ENCODE results near the gene ISCU.

DNA sequence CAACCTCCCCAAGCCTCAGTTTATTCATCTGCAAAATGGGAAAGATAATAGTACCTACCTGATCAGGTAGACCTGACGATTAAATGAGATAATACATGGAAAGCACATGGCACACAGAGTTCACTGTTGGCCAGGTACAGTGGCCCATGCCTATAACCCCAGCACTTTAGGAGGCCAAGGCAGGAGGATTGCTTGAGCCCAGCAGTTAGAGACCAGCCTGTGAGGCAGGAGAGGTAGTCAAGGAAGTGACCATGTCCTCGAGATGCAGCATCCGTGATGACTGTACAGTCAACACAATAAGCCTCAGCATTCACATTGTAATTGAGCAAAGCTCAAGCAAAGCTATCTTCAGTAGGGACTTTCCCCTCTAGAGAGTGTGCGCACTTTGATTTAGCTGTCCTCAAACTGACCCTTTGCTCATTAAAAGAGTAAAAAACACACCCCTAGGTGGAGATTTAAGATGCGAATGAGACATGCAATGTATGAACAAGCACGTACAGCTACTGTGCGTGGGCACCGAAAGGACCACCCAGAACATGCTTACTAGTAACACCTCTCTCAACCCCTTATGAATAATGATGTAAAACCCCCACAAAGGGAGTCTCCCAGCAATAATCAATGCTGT, 9.9 kb downstream of the ISCU start:
- TF ChIP-seq, protein P1, sequence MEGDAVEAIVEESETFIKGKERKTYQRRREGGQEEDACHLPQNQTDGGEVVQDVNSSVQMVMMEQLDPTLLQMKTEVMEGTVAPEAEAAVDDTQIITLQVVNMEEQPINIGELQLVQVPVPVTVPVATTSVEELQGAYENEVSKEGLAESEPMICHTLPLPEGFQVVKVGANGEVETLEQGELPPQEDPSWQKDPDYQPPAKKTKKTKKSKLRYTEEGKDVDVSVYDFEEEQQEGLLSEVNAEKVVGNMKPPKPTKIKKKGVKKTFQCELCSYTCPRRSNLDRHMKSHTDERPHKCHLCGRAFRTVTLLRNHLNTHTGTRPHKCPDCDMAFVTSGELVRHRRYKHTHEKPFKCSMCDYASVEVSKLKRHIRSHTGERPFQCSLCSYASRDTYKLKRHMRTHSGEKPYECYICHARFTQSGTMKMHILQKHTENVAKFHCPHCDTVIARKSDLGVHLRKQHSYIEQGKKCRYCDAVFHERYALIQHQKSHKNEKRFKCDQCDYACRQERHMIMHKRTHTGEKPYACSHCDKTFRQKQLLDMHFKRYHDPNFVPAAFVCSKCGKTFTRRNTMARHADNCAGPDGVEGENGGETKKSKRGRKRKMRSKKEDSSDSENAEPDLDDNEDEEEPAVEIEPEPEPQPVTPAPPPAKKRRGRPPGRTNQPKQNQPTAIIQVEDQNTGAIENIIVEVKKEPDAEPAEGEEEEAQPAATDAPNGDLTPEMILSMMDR (IDR thresholded peaks at IDR 0.05): no peak
- TF ChIP-seq POLR2A (IDR thresholded peaks at IDR 0.05): no peak
